A673 (cell line): Measurements from ENCODE around the gene NACC2. TPM values are rescaled to one million over a fixed set of nuclear protein-coding genes. Genes with fewer than 3 reads are reported as not detected.

Source experiments
- BruUV-seq: library from RNA; stranded (reverse); fragments of 400-500 nt; replicated peaks from 2 replicates; lab custom pipeline; 2021; lab: Mats Ljungman, UMichigan
- CTCF ChIA-PET: fragments of 300-600 bp; sonication (Branson Sonifier 250); formaldehyde crosslinking; loops from one replicate; lab custom pipeline; 2022; ENCODE audit warnings: antibody characterized with exemption; lab: Charles Lee
- POLR2A ChIA-PET: fragments of 300-600 bp; sonication (Branson Sonifier 250); formaldehyde crosslinking; loops from one replicate; lab custom pipeline; 2022; ENCODE audit warnings: antibody characterized with exemption; ENCODE audit not compliant: low non-redundant PET; lab: Charles Lee
- DNase-seq: peaks from one replicate; pipeline ENCODE4 v3.0.0-alpha.2; 2015; ENCODE audit warnings: low spot score
- H3K27ac ChIP-seq: fragments of 200-600 bp; sonication (generic); 2 replicates; pipeline ENCODE4 v1.5.1; 2016; ENCODE audit warnings: mixed run types, low read depth, mild to moderate bottlenecking, mixed read lengths, antibody characterized with exemption, low read length; ENCODE audit not compliant: poor library complexity, severe bottlenecking
- H3K27me3 ChIP-seq: fragments of 200-600 bp; sonication (generic); replicated peaks from 2 replicates; pipeline ENCODE4 v1.6.1; 2017; ENCODE audit warnings: mixed run types, low read depth, mild to moderate bottlenecking, mixed read lengths, antibody characterized with exemption, low read length; ENCODE audit not compliant: insufficient read depth, poor library complexity
- H3K36me3 ChIP-seq: fragments of 200-600 bp; sonication (generic); 2 replicates; pipeline ENCODE4 v1.6.1; 2016; ENCODE audit warnings: mixed run types, mild to moderate bottlenecking, mixed read lengths, antibody characterized with exemption, low read length; ENCODE audit not compliant: insufficient read depth, poor library complexity, severe bottlenecking
- H3K4me1 ChIP-seq: fragments of 200-600 bp; sonication (generic); 2 replicates; pipeline ENCODE4 v1.6.1; 2017; ENCODE audit warnings: mixed run types, mild to moderate bottlenecking, mixed read lengths, antibody characterized with exemption, low read length; ENCODE audit not compliant: insufficient read depth, poor library complexity, severe bottlenecking
- H3K4me3 ChIP-seq: fragments of 200-600 bp; sonication (generic); 2 replicates; pipeline ENCODE4 v1.5.1; 2016; ENCODE audit warnings: low read depth, mixed run types, mild to moderate bottlenecking, mixed read lengths, low read length; ENCODE audit not compliant: poor library complexity, severe bottlenecking
- H3K9me3 ChIP-seq: fragments of 200-600 bp; sonication (generic); 2 replicates; pipeline ENCODE4 v1.6.1; 2016; ENCODE audit warnings: mixed run types, low read depth, mild to moderate bottlenecking, mixed read lengths, antibody characterized with exemption, low read length; ENCODE audit not compliant: poor library complexity, severe bottlenecking
- EZH2 ChIP-seq: fragments of 200-600 bp; sonication (generic); IDR thresholded peaks from 2 replicates; pipeline ENCODE4 v1.6.1; 2017; ENCODE audit warnings: borderline replicate concordance, low read depth, mild to moderate bottlenecking, mixed read lengths, antibody characterized with exemption, low read length; ENCODE audit not compliant: poor library complexity, severe bottlenecking
- intact Hi-C: fragments of 100-400 bp; cut with micrococcal nuclease; formaldehyde crosslinking; loops from one replicate; pipeline ENCODE4 v1.10.0; 2022; ENCODE audit not compliant: unreplicated experiment
- total RNA-seq: library from RNA; stranded (reverse); gene quantifications from 2 replicates; pipeline ENCODE4 v1.2.3, GENCODE V29; 2021
- TF ChIP-seq, protein P1 (sequence below): fragments of 300-800, 200-600 bp; sonication (generic); conservative IDR thresholded peaks from 2 replicates; pipeline ENCODE4 v1.5.1; 2017; ENCODE audit warnings: low read depth, mild to moderate bottlenecking, antibody characterized with exemption, low read length, moderate library complexity, mixed read lengths

The NACC2 gene
- total RNA-seq, 1 experiment from 2014 or later: 19.5 TPM

DNA sequence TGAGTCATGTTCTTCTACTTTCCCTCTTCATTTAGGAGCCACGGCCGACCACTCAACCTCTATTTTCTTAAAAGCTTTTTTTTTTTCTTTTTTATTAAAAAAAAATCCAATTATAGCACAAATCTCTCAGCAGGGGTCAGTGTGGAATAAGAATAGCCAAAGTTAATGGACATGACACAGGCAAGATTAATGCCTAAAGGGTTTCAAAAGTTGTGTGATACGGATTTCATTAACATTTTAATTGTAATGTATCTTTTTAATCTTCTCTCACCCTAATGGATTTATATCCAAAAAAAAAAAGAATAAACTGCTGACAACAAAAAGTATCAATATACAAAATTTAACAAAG is 5.4 kb downstream of the NACC2 start:
- peaks cover 55% of the 10 kb centered on the region for H3K4me1 ChIP-seq
- POLR2A ChIA-PET: interaction anchor here (1.5 kb wide), 1 partner anchor 33 kb away, joined by 5 read pairs; no protein-coding TSS in a partner anchor
- no peaks in the 10 kb centered on the region for H3K9me3 ChIP-seq
- no peak for TF ChIP-seq EZH2
- TF ChIP-seq, protein P1, sequence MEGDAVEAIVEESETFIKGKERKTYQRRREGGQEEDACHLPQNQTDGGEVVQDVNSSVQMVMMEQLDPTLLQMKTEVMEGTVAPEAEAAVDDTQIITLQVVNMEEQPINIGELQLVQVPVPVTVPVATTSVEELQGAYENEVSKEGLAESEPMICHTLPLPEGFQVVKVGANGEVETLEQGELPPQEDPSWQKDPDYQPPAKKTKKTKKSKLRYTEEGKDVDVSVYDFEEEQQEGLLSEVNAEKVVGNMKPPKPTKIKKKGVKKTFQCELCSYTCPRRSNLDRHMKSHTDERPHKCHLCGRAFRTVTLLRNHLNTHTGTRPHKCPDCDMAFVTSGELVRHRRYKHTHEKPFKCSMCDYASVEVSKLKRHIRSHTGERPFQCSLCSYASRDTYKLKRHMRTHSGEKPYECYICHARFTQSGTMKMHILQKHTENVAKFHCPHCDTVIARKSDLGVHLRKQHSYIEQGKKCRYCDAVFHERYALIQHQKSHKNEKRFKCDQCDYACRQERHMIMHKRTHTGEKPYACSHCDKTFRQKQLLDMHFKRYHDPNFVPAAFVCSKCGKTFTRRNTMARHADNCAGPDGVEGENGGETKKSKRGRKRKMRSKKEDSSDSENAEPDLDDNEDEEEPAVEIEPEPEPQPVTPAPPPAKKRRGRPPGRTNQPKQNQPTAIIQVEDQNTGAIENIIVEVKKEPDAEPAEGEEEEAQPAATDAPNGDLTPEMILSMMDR: peak; percentile 52; the same call in 1 of the 2 replicates
- no peaks in the 10 kb centered on the region for H3K36me3 ChIP-seq
- no peaks in the 10 kb centered on the region for H3K27me3 ChIP-seq
- H3K27ac ChIP-seq: peak overlapping the region; percentile 65
- CTCF ChIA-PET: interaction anchor here (0.5 to 1.2 kb wide), 9 partner anchors 9 to 130 kb away, joined by 3 to 7 read pairs (median 4); no protein-coding TSS in a partner anchor
- BruUV-seq: no TSS peak
- peak; percentile 80 for DNase-seq
- peak overlapping the region; percentile 26 for H3K4me3 ChIP-seq
- intact Hi-C loops: no loop called here

GRCh38 chr9:136088939-136089696 is 6.0 kb downstream of the NACC2 start:
- intact Hi-C loops: no loop called here
- Histone ChIP-seq H3K4me3 (peak overlapping the region; percentile 26), H3K4me1 (peaks cover 54% of the 10 kb centered on the region), H3K9me3 (no peaks in the 10 kb centered on the region), H3K27ac (peak overlapping the region; percentile 60), H3K27me3 (no peaks in the 10 kb centered on the region), H3K36me3 (no peaks in the 10 kb centered on the region)
- no peak for DNase-seq
- BruUV-seq: no TSS peak
- TF ChIP-seq, protein P1: no peak
- TF ChIP-seq EZH2: no peak
- CTCF ChIA-PET: interaction anchor here (0.5 to 0.6 kb wide), 6 partner anchors 9 to 128 kb away, joined by 3 to 7 read pairs (median 4); no protein-coding TSS in a partner anchor
- POLR2A ChIA-PET: interaction anchor here (1.5 kb wide), 1 partner anchor 33 kb away, joined by 5 read pairs; no protein-coding TSS in a partner anchor

DNA sequence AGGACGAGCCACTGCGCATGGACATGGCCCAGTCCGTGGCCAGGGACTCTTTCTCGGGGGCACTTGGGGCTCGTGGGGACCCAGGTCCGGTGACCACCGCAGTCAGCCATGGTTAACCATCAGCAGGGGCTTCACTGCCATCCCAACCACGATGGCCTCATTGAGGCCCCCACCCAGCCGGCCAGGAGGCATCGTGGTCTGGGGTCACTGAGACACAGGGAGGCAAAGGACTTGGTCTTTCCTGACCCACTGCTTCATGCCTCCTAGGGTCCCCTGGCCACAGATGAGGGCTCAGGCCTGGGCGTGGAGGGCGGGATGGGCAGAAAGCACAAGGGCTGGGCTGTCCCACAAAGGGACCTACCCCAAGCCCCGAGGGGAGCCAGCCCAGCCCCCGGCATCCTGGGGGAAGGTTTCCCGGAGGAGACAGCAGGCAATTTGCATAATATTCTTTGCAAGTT is 6.6 kb downstream of the NACC2 start:
- intact Hi-C loops: no loop called here
- TF ChIP-seq, protein P1: no peak
- TF ChIP-seq EZH2: no peak
- DNase-seq: no peak
- Histone ChIP-seq H3K9me3 (no peaks in the 10 kb centered on the region), H3K27ac (no peak overlapping the region), H3K27me3 (no peaks in the 10 kb centered on the region), H3K4me1 (peaks cover 48% of the 10 kb centered on the region), H3K4me3 (no peak overlapping the region), H3K36me3 (no peaks in the 10 kb centered on the region)
- BruUV-seq: no TSS peak
- POLR2A ChIA-PET: no interaction called here
- CTCF ChIA-PET: no interaction called here
